Measurements from ENCODE around the gene POTEE. TPM values are rescaled to one million over a fixed set of nuclear protein-coding genes. Genes with fewer than 3 reads are reported as not detected.
"Not testable (repeated sequence)": the region's sequence is repeated elsewhere in the genome, so short reads cannot be mapped to it uniquely, and the experiment has no call there.

The POTEE gene
- total RNA-seq (2021; fragmentation: NEBNext Ultra II Directional; extraction: Animal tissue kit (Norgen Biotek cat#: 25700)) = under 1 TPM; 0.28 to 0.55 (median 0.41) TPM
- long read RNA-seq = 0 reads

DNA sequence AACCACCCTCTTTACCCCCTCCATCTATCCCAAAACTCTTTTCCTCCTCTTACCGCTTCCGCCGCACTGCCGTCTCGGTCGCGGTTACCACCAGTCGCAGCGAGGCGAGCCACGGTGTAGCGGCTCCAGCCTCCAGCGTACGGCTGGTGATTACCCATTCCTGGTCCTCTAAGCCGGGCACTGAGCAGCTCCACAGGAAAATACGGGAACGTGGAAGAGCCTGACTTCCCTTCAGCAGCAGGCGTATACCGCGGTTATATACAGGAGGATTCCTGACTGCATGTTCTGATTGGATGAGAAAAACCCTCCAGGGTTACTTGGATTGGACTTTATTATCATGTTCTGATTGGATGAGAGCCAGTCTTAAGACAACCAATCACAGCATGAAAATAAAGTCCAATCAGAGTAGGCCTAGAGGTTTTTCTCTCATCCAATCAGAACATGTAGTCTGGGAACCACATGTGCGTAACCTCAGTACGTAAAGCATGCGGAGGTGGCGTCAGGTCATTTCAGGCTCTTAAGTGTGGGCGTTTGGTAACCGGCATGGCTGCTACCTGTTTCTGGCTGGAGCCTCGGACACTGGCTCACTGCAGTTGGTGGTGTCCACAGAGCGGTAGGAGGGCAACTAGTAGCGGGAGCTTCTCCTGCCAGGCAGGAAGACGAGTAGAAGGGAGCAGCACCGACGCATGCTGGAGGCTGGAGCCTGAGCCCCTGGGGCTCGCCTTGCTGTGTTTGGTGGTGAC lies at the start of gene POTEE:
Gene POTEE, plus strand, starts transcription at position 507 of the 743 bp plus-strand sequence. CDS start 8,867 bp downstream, outside the sequence.
- not testable (repeated sequence) for H3K4me3 Mint-ChIP-seq; H3K27me3 Mint-ChIP-seq (ENCODE audit: insufficient read depth); H3K9me3 Mint-ChIP-seq; H3K4me1 Mint-ChIP-seq (ENCODE audit: low read depth); H3K27ac Mint-ChIP-seq; H3K36me3 Mint-ChIP-seq (ENCODE audit: low read depth); DNase-seq

DNA sequence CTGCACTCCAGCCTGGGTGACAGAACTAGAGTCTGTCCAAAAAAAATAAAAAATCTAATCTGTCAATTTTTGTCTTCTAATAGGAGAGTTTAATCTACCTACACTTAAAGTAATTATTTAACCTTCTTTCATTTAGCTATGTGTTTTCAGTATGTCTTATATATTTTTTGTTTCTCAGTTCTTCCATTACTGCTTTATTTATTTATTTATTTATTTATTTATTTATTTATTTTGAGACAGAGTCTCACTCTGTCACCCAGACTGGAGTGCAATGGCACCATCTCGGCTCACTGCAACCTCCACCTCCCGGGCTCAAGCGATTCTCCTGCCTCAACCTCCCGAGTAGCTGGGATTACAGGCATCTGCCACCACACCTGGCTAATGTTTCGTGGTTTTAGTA lies 43.8 kb upstream of the POTEE start:
- not testable (repeated sequence) for DNase-seq; H3K9me3 Mint-ChIP-seq; H3K4me1 Mint-ChIP-seq (ENCODE audit: low read depth); H3K27me3 Mint-ChIP-seq (ENCODE audit: insufficient read depth); H3K27ac Mint-ChIP-seq; H3K36me3 Mint-ChIP-seq (ENCODE audit: low read depth); H3K4me3 Mint-ChIP-seq

DNA sequence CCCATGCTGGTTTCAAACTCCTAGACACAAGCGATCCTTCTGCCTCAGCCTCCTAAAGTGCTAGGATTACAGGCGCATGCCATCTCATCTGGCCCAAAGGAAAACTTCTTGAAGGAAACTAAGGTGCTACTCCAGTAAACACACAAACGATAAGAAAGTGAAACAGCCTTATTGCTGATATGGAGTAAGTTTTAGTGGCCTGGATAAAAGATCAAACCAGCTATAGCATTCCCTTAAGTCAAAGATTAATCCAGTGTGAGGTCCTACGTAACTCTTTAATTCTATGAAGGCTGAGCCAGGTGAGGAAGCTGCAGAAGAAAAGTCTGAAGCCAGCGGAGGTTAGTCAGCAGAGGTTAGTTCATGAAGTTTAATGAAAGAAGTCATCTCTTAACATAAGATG lies 40.8 kb upstream of the POTEE start:
- H3K27me3 Mint-ChIP-seq (ENCODE audit: insufficient read depth) = peaks cover 3% of the 10 kb centered on the region; the same call in 1 of the 2 replicates
- no peaks in the 10 kb centered on the region for H3K36me3 Mint-ChIP-seq (ENCODE audit: low read depth)
- H3K9me3 Mint-ChIP-seq = no peaks in the 10 kb centered on the region
- H3K4me1 Mint-ChIP-seq (ENCODE audit: low read depth) = no peaks in the 10 kb centered on the region
- TF ChIP-seq, protein P1, sequence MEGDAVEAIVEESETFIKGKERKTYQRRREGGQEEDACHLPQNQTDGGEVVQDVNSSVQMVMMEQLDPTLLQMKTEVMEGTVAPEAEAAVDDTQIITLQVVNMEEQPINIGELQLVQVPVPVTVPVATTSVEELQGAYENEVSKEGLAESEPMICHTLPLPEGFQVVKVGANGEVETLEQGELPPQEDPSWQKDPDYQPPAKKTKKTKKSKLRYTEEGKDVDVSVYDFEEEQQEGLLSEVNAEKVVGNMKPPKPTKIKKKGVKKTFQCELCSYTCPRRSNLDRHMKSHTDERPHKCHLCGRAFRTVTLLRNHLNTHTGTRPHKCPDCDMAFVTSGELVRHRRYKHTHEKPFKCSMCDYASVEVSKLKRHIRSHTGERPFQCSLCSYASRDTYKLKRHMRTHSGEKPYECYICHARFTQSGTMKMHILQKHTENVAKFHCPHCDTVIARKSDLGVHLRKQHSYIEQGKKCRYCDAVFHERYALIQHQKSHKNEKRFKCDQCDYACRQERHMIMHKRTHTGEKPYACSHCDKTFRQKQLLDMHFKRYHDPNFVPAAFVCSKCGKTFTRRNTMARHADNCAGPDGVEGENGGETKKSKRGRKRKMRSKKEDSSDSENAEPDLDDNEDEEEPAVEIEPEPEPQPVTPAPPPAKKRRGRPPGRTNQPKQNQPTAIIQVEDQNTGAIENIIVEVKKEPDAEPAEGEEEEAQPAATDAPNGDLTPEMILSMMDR (IDR thresholded peaks at IDR 0.05) = no peak
- DNase-seq = no peak
- no peak overlapping the region for H3K27ac Mint-ChIP-seq
- H3K4me3 Mint-ChIP-seq = no peak overlapping the region

DNA sequence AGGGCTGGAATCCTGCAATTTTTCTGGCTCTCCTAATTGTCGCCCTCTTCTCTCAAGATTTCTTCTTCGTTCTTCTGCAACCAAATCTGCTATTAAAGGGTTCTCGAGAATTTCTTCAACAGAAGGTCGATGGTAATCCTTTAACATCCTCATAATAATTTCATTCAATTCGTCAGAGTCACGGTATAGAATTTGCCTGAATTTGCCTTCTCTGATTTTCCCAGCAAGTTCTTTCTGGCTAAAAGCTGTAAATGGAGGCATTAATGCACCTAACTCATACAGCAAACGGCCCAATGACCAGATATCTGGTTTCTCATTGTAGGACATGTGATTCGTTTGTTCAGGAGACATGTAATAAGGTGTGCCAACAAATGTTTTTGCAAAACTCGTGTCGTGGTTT lies 31.3 kb upstream of the POTEE start:
- peaks cover 13% of the 10 kb centered on the region for H3K27me3 Mint-ChIP-seq (ENCODE audit: insufficient read depth)
- DNase-seq; H3K36me3 Mint-ChIP-seq (ENCODE audit: low read depth); H3K9me3 Mint-ChIP-seq; H3K27ac Mint-ChIP-seq; H3K4me1 Mint-ChIP-seq (ENCODE audit: low read depth); H3K4me3 Mint-ChIP-seq: not testable (repeated sequence)

DNA sequence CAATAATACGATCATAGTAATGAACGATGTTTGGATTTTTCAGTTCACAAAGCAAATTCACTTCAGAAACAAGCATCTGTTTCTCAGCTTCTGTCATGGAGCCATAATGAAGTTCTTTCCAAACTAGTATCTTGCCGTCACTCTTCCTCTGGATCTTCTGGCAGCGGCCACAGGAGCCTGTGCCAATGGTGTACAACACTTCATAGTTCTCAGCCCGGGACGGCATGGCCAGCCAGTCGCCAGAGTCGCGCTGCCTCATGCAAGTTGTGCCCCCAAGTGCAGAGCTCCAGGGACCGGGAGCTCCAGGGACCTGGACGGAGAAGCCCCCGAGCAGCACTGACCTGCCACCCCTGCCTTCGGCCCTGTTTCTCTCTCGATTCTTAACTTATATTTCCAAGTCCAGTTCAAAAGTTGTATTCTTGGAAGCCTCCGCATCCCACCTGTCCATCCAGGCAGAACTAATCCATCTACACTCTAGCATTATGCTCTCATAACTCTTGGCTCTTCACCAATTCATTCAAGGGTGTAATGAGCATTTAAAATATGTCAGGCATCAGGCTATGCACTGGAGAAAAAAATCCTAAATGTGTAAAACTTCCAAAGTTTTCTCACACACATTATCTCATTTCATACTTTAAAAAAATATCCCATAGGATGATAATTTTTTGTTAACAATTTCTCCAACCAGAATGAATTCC lies 30.5 kb upstream of the POTEE start:
- not testable (repeated sequence) for H3K4me3 Mint-ChIP-seq; H3K4me1 Mint-ChIP-seq (ENCODE audit: low read depth); H3K27ac Mint-ChIP-seq; H3K9me3 Mint-ChIP-seq; DNase-seq; H3K36me3 Mint-ChIP-seq (ENCODE audit: low read depth)
- peaks cover 13% of the 10 kb centered on the region for H3K27me3 Mint-ChIP-seq (ENCODE audit: insufficient read depth)

DNA sequence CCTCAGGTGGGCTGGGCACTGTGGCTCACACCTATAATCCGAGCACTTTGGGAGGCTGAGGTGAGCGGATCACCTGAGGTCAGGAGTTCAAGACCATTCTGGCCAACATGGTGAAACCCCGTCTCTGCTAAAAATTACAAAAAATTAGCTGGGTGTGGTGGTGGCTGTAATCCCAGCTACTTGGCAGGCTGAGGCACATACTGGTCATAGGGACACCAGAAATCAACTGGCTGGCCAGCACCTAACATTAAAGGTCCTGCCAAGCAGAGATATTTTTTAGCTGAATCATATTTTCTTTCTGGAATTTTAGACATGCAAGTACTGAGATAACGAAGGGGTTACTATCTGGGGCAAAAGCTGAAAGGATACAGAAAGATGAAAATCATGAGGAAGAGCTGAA lies 27.9 kb upstream of the POTEE start:
- not testable (repeated sequence) for H3K27me3 Mint-ChIP-seq (ENCODE audit: insufficient read depth); H3K4me3 Mint-ChIP-seq; H3K4me1 Mint-ChIP-seq (ENCODE audit: low read depth); H3K9me3 Mint-ChIP-seq; H3K36me3 Mint-ChIP-seq (ENCODE audit: low read depth); H3K27ac Mint-ChIP-seq
- peak; percentile 1 for DNase-seq

DNA sequence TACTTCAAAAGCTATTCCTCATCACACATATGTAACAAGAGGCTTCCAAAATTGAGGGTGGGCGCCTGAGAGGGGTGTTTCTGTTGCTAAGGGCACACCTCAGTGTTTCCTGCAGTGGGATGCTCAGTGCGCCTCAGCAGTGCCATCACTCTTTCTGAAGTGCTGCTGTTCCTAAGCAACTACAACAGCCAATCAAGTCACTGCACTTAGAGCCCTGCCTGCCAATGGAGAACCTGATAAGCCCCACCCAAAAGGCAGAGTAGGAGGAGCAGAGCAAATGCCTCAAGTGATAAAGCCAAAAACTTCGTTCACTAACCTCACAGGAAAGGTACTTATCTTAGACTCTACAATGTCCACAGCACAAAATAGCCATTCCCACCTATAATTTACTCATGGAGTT lies 15.9 kb upstream of the POTEE start:
- H3K4me3 Mint-ChIP-seq; H3K36me3 Mint-ChIP-seq (ENCODE audit: low read depth); H3K27me3 Mint-ChIP-seq (ENCODE audit: insufficient read depth); H3K9me3 Mint-ChIP-seq; DNase-seq; H3K27ac Mint-ChIP-seq; H3K4me1 Mint-ChIP-seq (ENCODE audit: low read depth): not testable (repeated sequence)

DNA sequence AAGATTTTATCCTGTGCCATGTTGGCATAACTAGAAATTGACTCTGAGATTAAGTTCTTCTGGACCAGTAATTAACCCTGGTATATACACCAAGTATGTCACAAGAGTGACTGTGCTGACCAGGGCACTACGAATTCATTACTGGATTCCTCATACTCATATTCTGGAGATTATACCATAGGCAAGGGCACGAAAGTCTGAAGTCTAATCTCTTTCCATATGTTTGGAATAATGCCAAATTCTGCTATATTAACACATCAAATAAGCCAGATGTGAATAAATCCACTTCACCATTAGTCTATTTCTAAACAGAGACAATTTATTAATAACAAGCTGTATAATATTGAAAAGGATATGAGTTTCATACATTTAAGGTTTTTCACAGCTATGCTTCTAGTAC lies 13.2 kb upstream of the POTEE start:
- H3K4me1 Mint-ChIP-seq (ENCODE audit: low read depth); H3K27ac Mint-ChIP-seq; H3K27me3 Mint-ChIP-seq (ENCODE audit: insufficient read depth); H3K9me3 Mint-ChIP-seq; DNase-seq; H3K36me3 Mint-ChIP-seq (ENCODE audit: low read depth); H3K4me3 Mint-ChIP-seq: not testable (repeated sequence)

DNA sequence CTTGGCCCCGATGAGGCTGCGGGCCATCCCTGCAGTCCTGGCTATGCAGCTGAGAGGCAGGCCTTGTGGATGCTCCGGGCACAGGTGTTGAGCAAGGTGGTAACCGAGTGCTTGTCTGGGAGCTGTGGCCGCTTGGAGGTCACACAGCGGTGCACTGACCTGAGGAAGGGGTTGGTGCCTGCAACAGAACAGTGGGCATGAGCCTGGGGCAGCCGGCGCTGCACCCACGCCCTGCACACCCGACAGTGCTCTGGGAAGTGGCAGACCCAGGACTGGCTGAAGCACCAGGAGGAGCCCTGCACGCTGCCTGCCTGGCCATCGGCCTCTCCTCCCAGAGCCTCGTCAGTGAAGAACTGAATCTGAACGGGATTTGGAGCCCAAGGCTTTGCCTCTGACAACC lies 8.2 kb upstream of the POTEE start:
- TF ChIP-seq, protein P1 (IDR thresholded peaks at IDR 0.05) = no peak
- DNase-seq = no peak

DNA sequence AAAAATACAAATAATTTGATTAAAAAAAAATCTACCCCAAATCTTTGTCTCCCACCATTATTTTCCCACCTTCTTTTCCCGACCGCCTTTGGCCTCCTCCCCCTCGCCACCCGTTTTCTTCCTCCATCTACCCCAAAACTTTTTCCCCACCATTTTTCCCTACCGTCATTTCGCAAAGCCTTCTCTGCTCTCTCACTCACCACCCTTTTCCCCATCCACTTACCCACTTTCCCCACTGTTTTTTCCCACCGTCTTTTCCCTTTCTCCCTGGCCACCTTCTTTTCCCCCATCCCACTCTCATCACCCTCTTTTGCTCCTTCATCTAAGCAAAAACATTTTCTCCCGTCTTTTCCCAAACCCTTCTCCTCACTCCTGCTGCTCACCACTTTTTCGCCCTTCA lies 1.5 kb upstream of the POTEE start:
- not testable (repeated sequence) for H3K36me3 Mint-ChIP-seq (ENCODE audit: low read depth); H3K27me3 Mint-ChIP-seq (ENCODE audit: insufficient read depth); H3K4me3 Mint-ChIP-seq; DNase-seq; H3K27ac Mint-ChIP-seq; H3K9me3 Mint-ChIP-seq; H3K4me1 Mint-ChIP-seq (ENCODE audit: low read depth)

More for the DNA sequence above, 8.2 kb upstream of the POTEE start:
- Mint-ChIP-seq H3K36me3 (ENCODE audit: low read depth) (no peaks in the 10 kb centered on the region), H3K4me1 (ENCODE audit: low read depth) (no peaks in the 10 kb centered on the region), H3K27me3 (ENCODE audit: insufficient read depth) (no peaks in the 10 kb centered on the region), H3K4me3 (no peak overlapping the region), H3K27ac (no peak overlapping the region), H3K9me3 (no peaks in the 10 kb centered on the region)

DNA sequence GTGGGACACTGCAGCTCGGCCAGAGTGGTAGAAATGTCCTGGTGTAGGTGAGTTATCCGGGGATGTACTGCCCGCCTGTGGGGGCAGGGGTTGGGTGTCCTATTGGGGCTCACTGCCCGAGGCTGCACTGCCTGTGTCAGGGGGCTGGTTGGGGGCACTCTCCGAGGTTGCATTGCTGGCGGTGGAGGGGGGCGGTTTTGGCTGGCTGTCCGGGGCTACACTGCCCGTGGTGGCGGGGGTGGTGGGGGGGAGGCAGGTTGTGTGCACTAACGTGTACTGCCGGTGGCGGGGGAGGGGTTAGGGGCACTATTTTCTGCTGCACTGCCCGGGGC lies 403 bp downstream of the POTEE start:
- not testable (repeated sequence) for H3K4me1 Mint-ChIP-seq (ENCODE audit: low read depth); H3K27ac Mint-ChIP-seq; DNase-seq; H3K4me3 Mint-ChIP-seq; H3K9me3 Mint-ChIP-seq; H3K27me3 Mint-ChIP-seq (ENCODE audit: insufficient read depth); H3K36me3 Mint-ChIP-seq (ENCODE audit: low read depth)
